T-helper 1 cell treated with Interleukin-12 subunit alpha and Interleukin-12 subunit beta and Interleukin-4 antibody, amounts not matched to agents 30 ng/mL and 1 ng/mL, for 36 hours (primary cell): ENCODE results near the gene BANP. TPM values are rescaled to one million over a fixed set of nuclear protein-coding genes. Genes with fewer than 3 reads are reported as not detected.

ENCODE experiments used
- intact Hi-C: fragments of 100-400 bp; cut with micrococcal nuclease; formaldehyde crosslinking; loops from one replicate; pipeline ENCODE4 v1.15.1; 2024
- total RNA-seq: library from RNA; stranded (reverse); gene quantifications from 2 replicates; pipeline ENCODE4 v1.2.3, GENCODE V29; 2022

BANP gene
- total RNA-seq, 1 donor from 2014 or later, result 43.7 TPM

DNA sequence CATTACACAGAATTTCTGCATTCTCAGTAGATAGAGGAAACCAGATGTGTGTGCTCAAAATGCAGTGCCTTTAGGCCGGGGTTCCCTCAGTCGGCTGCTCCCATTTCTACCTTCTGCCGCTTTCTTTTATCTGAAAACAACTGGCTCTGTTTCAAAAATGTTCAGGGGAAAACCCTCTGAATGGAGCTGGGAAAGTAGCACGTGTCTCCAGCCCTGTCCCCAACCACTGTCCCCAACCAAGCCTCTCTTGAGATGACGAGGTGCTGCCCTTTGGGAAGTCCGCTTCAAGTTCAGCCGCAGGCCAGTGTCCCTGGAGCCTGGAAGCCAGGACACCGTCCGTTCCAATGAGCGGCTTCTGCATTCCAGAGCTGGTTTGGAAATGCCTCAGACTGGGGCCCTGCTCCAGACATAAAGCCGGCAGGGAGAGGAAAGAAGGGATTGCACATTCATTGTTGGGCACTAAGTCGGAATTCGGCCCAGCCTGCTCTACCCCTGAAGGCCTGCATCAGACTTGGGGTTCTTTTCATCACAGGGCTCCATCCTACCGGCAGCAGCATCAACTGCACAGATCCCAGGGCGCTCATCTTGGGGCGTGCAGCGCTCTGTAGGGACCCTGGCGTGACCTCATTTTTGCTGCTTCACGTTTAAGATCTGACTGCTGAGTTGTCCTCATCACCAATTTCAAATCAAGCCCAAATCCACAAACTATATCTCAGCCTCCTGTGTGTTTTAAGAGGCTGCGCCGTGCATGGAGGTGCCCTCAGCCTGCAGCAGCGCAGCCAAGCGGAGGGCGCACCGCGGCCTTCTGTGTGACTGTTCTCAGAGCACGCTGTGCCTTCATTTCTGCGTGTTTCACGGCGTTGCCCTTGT, 111.3 kb downstream of the BANP start:
- intact Hi-C loops, result no loop called here

DNA sequence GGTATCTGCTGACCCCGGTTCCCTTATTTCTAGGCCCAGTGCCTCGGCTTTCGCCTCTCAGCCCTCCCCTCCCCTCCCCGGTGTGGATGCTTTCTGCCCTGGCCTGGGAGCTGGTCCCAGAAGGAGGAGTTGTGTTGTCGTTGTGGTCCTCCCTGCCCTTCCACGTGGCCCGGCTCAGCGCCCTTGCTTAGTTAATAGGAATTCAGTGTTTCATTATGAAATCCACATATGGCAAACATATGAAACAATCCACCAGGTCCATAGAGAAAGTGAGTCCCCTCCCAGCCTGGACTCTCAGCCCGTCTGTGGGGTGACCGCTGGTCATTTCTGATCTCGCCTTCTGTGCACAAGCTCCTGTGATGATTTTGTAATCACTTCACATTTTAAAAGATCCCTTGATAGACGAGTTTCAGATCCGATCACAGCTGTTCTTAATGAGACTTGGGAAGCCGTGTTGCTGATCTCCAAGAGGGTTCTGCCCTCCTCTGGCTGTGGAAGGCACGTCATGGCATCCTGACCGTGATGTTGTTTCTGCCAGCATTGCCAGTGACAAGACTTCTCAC, 112.1 kb downstream of the BANP start:
- intact Hi-C loops, result no loop called here

DNA sequence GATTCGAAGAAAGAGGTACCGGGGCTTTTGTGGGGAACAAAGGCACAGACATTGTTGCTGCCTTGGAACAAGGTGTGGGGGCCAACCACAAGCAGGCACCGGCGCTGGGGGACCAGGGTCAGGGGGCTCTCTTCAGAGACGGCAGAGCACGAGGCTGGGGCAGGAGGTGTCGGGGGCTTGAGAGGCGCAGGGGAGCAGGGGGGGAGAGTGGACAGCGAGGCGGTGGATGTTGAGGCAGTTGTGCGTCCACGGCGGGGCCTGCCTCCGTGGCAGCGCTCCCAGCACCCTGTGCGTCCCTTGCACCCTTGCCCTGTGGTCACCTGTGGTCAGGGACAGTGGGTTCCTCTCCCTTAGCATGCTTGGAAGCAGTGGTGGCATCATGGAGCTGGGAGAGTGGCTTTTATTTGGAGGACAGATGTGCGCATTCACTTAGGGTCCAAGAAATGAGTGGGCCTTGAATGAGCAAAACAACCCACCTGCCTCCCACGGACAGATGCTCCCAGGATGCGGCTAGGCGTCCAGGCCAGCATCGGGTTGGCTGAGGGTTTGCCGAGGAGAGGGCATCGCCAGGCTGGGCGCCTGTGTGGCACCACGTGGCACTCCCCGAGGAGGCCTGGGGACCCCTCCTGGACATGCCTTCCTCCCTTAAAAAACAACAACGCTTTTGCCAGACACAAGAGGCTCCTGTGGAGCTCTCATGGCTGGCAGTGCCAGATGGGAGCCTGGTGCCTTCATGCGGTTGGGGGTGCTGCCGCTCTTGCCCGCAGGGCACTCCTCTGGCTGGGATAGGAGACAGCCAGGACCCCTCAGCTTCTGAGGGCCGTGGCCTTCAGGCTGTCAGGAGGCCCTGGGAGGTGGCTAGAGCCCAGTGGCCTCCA, 113.0 kb downstream of the BANP start:
- intact Hi-C loops, result no loop called here

DNA sequence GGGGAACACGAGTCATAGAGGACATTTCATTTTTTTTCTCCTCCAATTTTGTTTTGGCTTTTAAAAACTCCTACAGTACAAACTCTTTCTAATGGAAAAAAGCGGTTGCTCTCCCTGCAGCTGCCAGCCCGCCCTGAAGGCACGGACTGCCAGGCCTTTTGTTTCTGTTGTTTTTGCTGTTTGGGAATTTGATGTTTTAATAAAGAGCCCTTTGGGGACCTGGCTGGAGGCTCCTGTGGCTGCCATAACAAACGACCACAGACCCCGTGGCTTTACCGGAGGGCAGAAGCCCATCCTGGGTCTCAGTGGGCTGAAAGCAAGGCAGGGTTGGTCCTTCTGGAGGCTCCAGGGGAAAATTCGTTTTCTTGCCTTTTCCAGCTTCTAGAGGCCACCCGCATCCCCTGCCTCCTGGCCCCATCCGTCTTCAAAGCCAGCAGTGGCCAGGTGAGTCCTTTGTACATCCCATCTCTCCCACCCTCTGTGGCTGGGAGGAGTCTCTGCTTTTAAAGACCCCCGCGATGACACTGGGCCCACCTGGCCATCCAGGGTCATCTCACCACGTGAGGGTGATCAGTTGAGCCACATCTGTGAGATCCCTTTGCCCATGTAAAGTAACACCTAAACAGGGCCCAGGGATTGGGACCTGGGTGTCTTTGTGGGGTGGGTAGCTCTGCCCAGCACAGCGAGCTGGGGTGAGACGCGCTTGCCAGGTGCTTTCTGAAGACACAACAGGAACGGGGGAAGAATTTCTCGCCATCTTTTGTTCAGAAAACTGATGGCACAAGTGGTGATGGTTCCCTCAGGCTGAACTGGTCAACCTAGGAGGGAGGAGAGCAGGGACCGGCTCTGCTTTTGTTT, 113.9 kb downstream of the BANP start:
- intact Hi-C loops, result no loop called here

DNA sequence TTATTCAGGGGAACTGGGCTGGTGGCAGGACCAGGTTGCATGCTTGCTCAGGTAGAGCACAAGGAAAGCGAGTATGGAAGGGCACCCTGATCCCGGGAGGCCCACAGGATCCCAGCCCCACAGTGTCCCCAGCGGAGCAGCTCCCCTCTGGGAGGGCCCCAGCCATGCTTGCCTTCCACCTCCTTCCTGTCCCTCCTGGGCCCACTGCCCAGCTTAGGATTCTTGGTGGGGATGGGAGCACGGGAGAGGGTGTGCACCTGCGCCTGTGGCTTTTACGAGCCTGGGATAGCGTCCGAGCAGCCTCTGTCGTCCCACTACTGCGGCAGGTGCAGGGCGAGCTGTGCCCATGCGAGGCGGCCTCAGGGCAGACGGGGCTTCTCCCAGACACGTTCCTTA, 114.5 kb downstream of the BANP start:
- intact Hi-C loops, result no loop called here

DNA sequence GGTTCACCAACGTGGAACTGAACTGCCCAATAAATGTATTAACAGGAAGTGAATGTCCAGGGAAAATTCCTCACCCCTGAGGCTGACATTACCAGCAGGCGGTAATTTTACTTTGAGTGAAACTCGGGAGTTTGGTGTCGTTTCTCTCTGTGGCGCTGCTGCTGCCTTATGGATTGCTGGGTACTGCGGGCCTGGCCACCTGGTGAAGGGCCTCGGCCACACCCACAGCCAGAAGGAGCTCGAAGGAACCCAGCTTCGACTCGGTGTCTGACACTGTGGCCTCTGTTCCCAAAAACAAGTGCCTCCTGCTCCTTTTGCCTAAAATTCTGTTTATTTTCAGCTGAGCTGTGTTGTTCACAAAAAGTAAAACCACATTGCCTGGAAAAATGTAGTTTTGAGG, 115.0 kb downstream of the BANP start:
- intact Hi-C loops, result no loop called here

DNA sequence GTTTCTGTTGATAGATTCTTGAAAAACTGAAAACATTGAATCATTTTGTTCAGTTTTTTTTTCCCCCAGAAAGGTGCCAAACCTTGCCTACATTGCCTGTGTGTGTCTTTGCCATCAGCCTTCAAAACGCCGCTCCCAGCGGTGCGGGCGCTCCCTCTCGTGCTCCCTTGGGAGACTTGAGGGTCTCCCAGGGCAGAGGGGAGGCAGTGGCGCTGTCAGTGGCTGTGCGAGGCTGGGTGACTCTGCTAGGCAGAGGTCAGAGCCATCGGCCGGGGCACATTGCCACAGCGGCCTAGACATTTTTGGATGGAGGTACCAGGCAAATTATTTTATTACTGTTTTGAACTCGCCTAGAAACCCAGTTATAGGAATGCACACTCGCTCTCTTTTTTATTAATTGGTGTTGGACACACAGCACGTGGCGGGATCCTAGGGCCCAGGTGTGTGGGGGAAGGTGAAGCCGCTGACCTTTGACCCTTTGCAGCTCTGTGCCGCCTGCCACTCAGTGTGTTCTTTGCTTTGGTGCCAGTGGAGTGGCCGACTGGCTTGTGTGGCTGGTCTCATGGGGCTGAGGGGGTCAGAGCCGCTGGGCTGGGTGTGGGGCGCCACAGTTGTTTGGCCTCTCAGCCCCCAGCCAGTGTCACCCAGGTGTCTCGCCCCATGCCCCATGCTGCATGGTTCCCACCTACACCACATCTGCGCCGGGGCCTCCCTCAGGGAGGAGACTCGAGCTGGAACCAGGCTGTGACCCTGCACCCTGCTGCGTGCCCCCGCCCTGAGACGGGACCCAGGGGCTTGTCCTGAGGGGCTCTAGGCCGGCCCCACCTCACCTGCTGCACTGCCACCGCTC, 115.7 kb downstream of the BANP start:
- intact Hi-C loops, result no loop called here

DNA sequence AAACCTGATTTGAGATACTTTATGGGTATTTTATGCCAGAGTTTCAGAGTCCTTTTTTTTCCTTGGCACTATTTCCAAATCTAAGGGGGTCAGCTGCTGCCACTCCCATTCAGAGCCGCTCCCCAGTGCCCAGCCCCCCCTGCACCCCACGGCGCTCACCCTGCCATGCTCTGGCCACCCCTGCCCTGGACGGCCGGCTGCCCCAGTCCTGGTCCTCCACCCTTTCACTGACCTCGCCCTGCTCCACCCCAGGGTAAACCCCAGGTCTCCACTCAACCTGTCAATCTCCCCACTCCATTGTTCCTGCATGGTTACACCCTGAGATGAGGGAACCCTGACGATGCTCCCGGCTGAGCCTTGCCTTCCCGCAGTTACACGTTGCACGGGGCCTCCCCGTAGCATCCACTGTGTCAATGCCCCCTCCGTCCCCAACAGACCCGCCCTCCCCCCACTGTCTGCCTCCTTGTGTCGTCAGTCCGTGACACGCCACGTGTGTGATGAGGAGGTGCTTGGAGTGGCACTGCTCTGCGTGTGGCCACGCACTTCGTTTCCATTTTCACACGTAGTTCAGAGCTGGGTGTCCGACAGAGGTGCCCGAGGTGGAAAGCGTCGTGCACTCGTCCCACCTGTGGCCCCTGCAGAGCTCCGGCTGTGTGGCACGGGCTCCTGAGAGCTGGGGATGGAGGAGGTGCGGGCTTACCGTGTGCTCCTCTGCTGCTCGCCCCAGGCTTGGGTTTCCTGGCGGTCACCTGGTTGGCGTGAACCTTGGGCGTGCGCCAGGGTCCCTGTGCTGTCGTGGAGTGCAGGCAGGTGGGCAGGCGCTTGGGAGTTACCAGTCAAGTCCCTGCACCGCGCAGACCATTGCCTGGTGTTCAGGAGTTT, 116.5 kb downstream of the BANP start:
- intact Hi-C loops, result no loop called here

DNA sequence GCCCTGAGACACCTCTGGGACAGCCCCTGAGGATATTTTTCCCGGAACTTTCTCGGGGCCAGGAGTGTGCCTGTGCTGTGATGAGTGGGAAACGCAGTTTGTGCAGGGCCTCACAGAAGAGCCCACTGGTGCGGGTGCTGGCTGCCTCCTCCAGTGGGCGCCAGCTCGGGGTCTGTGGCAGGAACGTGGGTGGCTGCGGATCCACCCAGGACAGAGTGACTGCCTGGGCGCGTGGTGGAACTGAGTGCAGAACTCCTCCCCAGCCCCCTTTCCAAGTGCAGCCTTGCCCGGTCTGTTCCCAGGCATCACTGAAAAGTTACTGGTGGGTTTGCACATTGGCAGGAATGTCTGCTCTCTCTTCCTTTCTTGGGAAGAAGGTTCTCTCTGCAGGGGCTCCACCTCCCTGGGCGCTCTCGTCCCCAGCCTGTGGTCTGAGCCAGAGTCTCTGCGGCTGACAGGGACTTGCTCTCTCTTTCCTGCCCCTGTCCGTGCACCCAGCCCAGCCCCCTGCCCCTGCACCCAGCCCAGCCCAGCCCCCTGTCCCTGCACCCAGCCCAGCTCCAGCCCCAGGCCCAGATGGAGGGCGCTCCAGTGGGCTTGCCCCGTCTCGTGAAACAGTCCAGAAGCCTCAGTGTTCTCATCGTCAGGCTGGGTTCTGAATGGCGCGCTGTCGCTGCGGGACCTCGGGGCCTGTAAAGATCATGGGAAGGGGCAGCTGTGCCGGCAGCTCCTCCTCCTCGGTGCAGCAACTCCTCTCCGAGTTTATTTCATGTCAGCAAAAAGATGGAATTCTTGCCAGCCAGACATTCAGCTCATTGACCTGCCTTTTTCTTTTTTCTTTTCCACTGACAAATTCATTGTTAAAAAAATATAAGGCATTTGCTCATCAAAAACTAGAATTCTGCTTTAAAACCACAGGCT, 117.5 kb downstream of the BANP start:
- intact Hi-C loops, result no loop called here

DNA sequence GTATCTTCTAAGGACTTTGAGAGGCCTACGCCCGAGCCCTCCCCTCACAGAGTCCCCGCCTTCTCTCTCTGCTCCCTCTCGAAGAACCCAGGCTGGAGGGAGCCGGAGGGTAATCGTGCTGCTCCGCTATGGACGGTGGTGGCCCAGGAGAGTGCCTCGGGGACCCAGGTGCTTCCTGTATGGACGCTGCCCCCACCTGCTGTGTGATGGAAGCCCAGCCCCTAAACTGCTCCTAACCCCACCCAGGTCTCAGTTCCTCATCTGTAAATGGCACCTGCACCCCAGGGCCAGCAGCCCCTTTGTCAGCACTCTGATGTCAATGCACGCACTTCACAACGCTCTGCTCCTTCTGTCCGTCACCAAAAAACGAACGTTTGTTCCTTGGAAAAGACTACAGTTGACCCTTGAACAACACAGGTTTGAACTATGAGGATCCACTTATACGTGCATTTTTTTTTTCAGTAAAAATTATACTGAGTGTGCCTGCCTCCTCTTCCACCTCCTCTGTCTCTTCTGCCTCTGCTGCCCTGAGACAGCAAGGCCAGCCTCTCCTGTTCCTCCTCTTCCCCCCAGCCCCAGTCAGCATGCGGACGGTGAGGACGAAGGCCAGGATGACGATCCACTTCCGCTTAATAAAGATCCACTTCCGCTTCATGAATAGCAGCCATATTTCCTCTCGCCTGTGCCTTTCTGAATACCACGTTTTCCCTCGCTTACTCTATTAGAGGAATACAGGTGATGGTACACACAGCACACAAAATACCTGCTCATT, 118.3 kb downstream of the BANP start:
- intact Hi-C loops, result no loop called here

DNA sequence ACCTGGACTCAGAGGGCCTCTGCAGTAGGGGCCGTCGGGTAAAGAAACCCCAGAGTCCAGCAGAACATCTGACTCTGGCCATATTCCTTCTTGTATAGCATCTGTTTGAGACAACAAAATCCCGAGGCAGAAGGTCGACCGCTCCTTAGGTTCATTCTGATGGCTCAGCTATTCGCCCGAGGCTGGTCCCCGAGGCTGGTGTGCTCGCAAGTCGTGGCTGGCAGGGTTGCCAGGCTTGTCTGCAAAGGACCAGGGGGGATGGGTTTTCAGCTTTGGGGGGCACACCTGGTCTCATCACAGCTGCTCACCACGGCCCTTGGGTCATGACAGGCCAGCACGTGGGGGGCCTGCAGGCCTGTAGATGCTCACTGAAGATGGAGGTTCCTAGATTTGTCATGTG, 119.1 kb downstream of the BANP start:
- intact Hi-C loops, result no loop called here

DNA sequence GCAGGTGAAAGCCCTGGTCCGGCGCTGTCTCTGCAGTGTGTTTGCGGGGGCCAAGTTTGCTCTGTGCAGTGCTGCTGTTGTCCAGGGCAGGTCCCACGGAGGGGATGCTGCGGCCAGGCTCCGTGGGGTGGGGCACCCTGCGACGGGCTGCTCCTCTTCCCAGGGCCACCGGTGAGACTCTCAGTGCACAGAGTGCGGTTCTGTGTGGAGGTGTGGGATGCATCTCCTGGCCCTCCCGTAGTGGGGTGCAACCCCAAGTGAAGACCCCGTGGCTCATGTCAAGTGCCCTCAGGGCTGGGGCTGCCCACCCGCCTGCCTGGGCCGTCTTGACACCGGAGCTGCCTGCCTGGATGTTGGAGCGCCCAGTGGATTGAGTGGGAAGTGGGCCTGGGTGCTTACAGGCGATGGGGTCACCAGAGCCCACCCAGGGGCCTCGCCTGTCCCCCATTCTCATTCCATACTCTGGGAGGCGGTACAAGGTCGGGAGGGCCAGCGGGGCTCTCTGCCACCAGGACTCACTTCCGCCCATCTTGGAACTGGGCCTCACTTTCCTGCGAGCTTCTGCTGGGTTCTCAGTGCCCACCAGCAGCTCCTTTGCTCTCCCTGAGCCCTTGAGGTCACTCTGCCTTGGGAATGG, 119.9 kb downstream of the BANP start:
- intact Hi-C loops, result no loop called here

DNA sequence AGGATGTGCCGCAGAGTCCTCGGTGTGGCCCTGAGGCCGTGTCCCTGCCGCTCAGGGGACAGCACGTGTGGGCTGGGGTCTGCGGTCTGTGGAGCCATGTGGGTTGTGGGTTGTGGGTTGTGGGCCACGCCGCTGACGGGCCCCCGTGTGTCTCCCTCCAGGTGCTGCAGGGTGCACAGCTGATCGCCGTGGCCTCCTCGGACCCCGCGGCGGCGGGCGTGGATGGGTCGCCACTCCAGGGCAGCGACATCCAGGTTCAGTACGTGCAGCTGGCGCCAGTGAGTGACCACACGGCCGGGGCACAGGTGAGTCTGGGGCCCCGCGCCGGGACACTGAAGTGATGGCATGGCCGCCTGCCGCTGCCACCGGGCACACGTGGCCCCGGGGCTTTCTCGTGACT, 120.7 kb downstream of the BANP start:
- intact Hi-C loops, result no loop called here

DNA sequence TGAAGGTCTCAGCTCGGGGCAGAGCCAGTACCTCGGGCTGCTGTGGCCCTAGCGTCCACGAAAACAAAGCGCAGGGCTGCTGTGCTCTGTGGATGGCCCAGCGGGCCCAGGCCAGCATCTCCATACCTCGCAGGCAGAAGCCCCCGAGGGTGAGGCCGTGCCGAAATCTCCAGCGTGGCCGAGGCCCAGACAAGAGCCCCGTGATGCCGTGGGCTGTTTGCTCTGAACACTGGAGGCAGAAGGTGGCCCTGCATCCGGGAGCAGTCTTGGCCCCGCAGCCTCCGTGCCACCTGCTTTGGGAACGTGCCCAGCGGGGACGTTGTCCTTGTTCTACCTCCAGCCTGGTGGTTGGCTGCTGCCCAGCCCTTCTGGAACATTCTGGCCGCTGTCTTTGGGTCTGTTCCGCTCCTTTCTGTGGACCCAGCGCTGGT, 121.4 kb downstream of the BANP start:
- intact Hi-C loops, result no loop called here

DNA sequence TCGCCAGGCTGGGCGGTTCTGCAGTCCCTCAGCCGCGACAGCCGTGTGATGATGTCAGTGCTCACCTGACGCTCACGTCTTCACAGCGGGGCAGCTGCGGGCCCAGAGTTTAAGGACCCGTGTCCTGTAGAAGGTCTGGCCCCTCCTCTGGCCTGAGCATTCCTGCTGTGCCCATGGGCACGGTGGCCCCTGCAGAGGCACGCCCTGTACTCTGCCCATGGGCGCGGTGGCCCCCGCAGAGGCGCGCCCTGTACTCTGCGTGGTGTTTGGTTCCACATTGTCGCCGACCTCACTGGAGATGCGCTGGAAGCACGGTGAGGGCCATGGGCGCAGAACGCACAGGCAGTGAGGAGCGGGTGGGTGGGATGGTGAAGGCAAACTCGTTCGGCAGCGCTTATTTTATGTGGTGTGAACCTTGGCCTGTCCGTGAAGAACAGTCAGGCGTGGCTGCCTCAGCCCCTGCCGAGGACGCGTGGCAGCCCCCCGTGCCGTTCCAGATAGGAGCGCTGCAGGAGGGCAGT, 122.0 kb downstream of the BANP start:
- intact Hi-C loops, result no loop called here

DNA sequence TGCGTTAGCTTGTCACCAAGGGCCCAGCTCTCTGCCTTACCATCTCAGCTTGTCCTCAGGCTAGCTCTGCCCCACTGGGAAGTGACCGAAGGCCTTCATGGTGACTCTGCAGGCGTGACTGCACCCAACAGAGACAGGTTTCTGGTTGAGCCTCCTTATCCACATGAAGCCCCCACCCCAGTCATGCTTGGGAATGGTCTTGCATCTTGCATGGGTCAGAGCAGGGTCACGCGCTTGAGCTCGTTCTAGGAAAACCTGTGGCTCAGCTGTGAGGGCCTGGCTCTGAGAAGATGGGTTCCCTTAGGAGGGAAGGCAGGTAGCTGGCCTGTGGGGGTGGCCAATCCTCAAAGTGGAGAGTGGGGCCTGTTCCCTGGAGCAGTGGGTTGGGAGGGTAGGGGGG, 122.8 kb downstream of the BANP start:
- intact Hi-C loops, result no loop called here
